ENCODE measurements around the gene RHCG.
A peak's percentile ranks its signal among the peaks of the same experiment; 100 is the strongest.

RHCG gene

DNA sequence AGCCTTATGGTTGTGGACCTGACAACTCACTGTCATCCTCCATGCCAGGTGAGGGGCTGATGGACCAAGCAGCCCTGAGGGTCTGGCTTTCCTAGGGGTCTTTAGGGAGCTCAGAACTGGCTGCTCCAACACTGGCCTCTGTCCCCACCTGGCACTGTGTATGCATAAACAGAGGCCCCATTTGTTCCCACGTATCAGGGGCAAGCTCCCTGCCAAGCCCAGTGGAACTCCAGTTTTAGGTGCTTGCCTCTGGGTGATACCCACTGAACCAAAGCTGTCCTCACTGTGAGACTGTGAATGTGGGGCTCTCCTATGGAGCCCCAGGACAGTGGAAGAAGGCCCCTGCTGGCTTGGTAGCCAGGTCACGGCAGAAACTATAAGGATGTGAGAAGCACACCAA is 26.7 kb upstream of the RHCG start:
- no peak for TF ChIP-seq JUND (IDR thresholded peaks at IDR 0.05; ENCODE audit: low read depth)
- in situ Hi-C loops (cut with HindIII; ENCODE audit: low pct_unique_long_range_greater_than_20kb, low sequenced_read_pairs), result no loop called here
- DNase-seq (ENCODE audit: low read depth in 1 of 2, low spot score in 1 of 2), result no peak

DNA sequence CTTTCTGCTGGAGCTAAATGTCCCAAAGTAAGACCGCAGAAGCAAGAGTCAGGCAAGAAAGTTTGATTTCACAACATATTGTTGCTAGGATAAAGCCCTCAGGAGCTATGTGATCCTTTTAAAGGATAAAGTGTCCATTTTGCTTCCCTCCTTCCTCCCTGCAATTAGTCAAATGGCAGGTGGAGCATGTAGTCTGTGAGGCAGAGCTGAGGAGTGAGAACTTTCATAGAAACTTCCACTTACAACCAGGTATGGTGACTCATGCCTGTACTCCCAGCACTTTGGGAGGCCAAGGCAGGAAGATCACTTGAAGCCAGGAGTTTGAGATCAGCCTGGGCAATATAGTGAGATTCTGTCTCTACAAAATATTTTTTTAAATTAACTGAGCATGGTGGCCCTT is 25.2 kb upstream of the RHCG start:
- no peak for DNase-seq (ENCODE audit: low read depth in 1 of 2, low spot score in 1 of 2)
- in situ Hi-C loops (cut with HindIII; ENCODE audit: low pct_unique_long_range_greater_than_20kb, low sequenced_read_pairs), result no loop called here
- no peak for TF ChIP-seq JUND (IDR thresholded peaks at IDR 0.05; ENCODE audit: low read depth)

- no peak for DNase-seq (ENCODE audit: low read depth in 1 of 2, low spot score in 1 of 2)
- in situ Hi-C loops (cut with HindIII; ENCODE audit: low pct_unique_long_range_greater_than_20kb, low sequenced_read_pairs), result no loop called here
- TF ChIP-seq JUND (IDR thresholded peaks at IDR 0.05; ENCODE audit: low read depth), result no peak
Observed at GRCh38 chr15:89515477-89515876, 19.1 kb upstream of the RHCG start.

DNA sequence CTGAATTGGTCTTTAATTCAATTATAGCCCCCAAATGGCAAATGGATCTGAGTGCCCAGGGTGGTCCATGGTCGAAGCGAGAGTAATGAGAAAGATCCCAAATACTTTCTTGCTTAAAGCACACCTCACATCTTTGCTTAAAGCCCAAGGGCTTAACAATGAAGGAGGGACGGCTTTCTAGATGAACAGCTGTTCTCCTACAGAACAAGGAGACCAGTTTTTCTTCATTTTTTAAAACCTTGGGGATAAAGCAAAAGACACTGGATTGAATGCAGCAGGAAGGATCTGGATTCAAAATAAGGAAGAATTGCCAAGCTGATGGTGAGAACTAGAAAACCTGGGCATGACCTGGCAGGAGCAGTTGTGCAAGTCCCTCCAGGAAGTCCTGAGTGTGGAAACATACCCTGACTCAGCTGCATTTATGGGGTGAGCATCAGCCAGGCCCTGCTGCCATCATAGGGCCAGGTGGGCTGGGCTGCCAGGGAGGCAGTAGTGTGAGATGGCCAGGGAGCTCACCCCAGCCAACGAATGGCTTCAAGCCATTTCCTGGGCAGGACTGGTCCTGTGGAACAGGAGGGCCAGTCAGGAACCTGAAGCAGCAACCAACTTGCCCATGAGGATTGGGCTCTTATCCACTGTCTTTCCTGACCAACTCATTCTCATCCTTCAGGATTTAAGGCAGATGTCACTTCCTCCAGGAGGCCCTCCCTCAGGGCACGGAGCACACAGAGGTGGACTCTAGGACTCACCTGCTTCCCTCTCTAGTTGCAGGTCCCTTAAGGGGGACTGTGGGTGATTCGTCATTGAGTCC is 18.4 kb upstream of the RHCG start:
- in situ Hi-C loops (cut with HindIII; ENCODE audit: low pct_unique_long_range_greater_than_20kb, low sequenced_read_pairs), result no loop called here
- no peak for TF ChIP-seq JUND (IDR thresholded peaks at IDR 0.05; ENCODE audit: low read depth)
- DNase-seq (ENCODE audit: low read depth in 1 of 2, low spot score in 1 of 2), result peak in 1 of 2 experiments; percentile 52

DNA sequence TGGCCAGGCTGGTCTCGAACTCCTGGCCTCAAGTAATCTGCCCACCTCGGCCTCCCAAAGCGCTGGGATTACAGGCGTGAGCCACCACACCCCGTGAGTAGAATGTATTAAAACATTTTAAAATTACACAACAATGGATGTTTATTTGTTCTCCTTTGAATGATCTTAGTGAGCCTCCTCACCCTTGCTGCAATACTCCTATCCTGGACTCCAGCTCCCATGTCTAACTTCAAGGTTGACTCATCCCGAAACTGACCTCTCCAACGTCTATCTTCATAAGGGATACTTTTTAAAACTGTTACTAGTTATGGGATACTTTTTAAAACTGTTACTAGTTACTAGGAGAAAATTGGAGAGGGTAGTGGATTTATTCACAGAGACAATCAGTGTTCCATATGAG is 17.8 kb upstream of the RHCG start:
- in situ Hi-C loops (cut with HindIII; ENCODE audit: low pct_unique_long_range_greater_than_20kb, low sequenced_read_pairs), result no loop called here
- no peak for TF ChIP-seq JUND (IDR thresholded peaks at IDR 0.05; ENCODE audit: low read depth)
- DNase-seq (ENCODE audit: low read depth in 1 of 2, low spot score in 1 of 2), result no peak

GRCh38 chr15:89513284-89513683 is 16.9 kb upstream of the RHCG start:
- TF ChIP-seq JUND (IDR thresholded peaks at IDR 0.05; ENCODE audit: low read depth), result no peak
- DNase-seq (ENCODE audit: low read depth in 1 of 2, low spot score in 1 of 2), result no peak
- in situ Hi-C loops (cut with HindIII; ENCODE audit: low pct_unique_long_range_greater_than_20kb, low sequenced_read_pairs), result no loop called here

- TF ChIP-seq JUND (IDR thresholded peaks at IDR 0.05; ENCODE audit: low read depth), result no peak
- no peak for DNase-seq (ENCODE audit: low read depth in 1 of 2, low spot score in 1 of 2)
- in situ Hi-C loops (cut with HindIII; ENCODE audit: low pct_unique_long_range_greater_than_20kb, low sequenced_read_pairs), result no loop called here
Observed at GRCh38 chr15:89512631-89513030, 16.2 kb upstream of the RHCG start.

DNA sequence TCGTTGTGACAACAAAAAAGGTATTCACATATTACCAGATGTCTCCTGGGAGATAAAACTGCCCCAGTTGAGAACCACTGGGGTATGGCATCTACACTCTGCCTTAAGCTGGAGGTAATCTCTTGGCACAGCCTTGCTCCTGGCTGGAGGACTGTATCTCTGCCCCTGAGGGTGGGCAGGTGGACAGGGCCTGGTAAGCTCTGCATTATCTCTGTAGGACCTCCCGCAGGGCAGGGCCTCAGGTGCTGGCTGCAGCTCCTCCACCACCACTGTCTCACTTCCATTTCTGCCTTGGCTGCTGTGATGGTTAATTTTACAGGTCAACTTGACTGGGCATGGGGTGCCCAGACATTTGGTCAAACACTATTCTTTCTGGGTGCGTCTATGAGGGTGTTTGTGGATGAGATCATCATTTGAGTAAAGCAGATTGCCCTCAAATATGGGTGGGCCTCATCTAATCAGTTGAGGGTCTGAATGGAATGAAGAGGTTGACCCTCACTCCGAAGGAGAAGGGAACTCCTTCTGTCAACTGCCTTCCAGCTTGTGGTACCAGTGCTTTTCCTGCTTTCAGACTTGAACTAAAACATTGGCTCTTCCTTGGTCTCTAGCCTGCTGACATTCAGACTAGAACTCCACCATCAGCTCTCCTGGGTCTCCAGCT is 9.8 kb upstream of the RHCG start:
- TF ChIP-seq JUND (IDR thresholded peaks at IDR 0.05; ENCODE audit: low read depth), result no peak
- DNase-seq (ENCODE audit: low read depth in 1 of 2, low spot score in 1 of 2), result no peak
- in situ Hi-C loops (cut with HindIII; ENCODE audit: low pct_unique_long_range_greater_than_20kb, low sequenced_read_pairs), result no loop called here

DNA sequence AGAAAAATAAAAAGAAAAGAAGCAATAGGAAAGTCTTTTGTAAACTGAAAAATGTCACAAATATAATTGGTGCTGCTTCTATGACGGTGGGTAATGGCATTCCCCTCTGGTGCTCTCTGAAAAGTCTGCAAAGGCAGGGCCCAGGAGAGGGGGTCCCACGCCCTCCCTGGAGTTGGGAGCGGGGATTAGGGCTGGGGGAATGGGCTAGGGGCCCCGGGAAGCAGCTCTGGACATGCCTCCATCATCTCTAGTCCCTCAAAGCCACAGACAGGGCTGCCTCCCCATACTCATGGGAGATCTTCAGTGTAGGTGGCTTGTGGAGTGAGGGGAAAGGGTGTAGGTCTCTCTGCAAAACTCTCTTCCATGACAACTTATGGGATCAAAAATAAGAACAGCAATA is 7.8 kb upstream of the RHCG start:
- in situ Hi-C loops (cut with HindIII; ENCODE audit: low pct_unique_long_range_greater_than_20kb, low sequenced_read_pairs), result no loop called here
- no peak for DNase-seq (ENCODE audit: low read depth in 1 of 2, low spot score in 1 of 2)
- no peak for TF ChIP-seq JUND (IDR thresholded peaks at IDR 0.05; ENCODE audit: low read depth)

- no peak for TF ChIP-seq JUND (IDR thresholded peaks at IDR 0.05; ENCODE audit: low read depth)
- peak in 1 of 2 experiments; percentile 51 for DNase-seq (ENCODE audit: low read depth in 1 of 2, low spot score in 1 of 2)
- in situ Hi-C loops (cut with HindIII; ENCODE audit: low pct_unique_long_range_greater_than_20kb, low sequenced_read_pairs), result no loop called here
Observed at GRCh38 chr15:89502867-89503595, 6.6 kb upstream of the RHCG start.

GRCh38 chr15:89501646-89502045 is 5.3 kb upstream of the RHCG start:
- in situ Hi-C loops (cut with HindIII; ENCODE audit: low pct_unique_long_range_greater_than_20kb, low sequenced_read_pairs), result no loop called here
- DNase-seq (ENCODE audit: low read depth in 1 of 2, low spot score in 1 of 2), result no peak
- no peak for TF ChIP-seq JUND (IDR thresholded peaks at IDR 0.05; ENCODE audit: low read depth)

DNA sequence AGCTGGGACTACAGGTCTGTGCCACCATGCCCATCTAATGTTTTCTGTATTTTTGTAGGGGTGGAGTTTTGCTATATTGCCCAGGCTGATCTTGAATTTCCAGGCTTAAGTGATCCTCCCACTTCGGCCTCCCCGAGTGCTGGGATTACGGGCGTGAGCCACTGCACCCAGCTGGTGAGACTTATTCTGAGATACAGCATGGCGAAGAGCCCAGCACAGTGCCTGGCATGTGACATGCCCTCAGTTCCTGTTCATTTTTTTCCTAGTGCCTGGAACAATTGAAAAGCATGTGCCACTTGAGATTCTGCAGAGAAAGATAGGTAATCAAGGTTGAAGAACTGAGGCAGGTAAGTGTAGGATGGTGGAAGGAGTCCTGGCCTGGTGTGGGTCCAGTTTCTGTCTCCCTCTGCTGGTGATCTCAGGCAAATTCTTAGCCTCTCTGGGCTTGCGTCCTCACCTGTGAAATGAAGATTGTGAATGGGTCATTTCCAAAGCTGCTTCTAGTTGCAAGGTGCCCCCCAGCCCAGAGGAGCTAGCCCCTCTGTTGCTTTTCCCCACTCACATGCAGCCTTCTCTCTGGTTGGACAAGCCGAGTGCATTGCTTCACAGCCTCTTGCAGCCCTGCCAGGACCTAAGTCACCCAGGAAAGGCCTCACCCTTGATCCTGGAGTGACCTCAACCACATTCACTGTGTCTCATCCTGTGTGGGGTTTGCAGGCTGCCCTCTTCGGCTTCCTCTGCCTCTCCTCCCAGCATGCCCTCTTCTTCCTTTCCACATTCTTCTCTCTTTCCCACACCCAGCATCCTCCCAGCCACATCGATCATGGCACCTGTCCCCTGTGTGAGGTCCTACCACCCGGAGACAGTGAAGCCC is 4.3 kb upstream of the RHCG start:
- in situ Hi-C loops (cut with HindIII; ENCODE audit: low pct_unique_long_range_greater_than_20kb, low sequenced_read_pairs), result no loop called here
- TF ChIP-seq JUND (IDR thresholded peaks at IDR 0.05; ENCODE audit: low read depth), result no peak
- peak in 1 of 2 experiments; percentile 30 for DNase-seq (ENCODE audit: low read depth in 1 of 2, low spot score in 1 of 2)

All from T47D (cell line).